Nucleus accumbens (tissue), 56 donors: ENCODE results near the gene CHST11.

Experiments
- DNase-seq, 56 donors: peaks; one replicate each; lab custom pipeline; 2025; lab: John Stamatoyannopoulos, UW

The CHST11 gene

DNA sequence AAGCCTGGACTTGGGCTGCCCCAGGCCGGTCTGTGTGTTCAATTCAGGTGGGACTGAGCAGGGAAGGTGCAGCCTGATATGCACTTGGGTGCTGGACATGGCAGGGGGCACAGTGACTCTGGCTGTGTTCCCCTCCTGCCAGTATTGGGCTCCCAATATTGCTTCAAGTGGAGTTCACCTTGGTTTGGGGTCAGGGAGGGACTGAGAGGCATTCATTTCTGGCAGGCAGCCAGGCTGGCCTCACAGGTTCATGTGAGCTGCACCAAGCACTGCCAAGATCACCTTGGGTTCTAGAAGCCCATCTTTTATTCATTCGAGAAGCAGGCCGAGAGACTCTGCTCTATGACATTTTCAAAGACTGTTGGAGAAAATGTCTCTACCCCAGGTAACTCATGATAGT is 245.0 kb downstream of the CHST11 start:
- no peak for DNase-seq

- DNase-seq: peak in 2 of 56 donors; percentile 5 to 10
These were observed 245.9 kb downstream of the CHST11 start for GRCh38 chr12:104702565-104703139.

GRCh38 chr12:104703372-104703771 is 246.6 kb downstream of the CHST11 start:
- no peak for DNase-seq

DNA sequence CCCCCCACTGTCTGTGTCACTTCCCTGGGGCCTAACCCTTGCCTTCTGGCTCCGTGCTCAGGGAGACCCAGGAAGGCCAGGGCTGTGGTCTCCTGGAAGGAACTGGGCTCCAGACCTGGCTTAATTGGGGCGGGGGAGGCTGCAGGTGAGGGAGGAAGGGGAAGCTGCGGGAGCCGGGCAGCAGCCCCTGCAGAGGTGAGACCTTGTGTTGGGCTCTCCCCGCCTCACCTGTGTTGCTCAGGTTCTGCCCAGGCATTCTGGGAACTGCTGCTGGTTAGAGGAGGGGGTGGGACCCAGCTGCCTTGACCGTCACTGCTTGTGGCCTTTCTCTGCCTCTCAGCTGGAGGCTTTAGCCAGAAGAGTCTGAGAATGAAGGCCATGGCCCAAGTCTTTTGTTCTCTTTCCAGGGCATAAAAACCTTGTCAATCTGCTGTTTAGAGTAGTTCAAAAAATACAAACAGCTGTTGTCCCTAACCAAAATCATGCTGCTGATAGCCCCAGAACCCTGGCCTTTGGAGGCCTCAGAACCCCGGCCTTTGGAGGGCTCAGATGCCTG is 247.6 kb downstream of the CHST11 start:
- DNase-seq: no peak

- DNase-seq: no peak
These were observed 250.4 kb downstream of the CHST11 start for GRCh38 chr12:104707194-104707593.

DNA sequence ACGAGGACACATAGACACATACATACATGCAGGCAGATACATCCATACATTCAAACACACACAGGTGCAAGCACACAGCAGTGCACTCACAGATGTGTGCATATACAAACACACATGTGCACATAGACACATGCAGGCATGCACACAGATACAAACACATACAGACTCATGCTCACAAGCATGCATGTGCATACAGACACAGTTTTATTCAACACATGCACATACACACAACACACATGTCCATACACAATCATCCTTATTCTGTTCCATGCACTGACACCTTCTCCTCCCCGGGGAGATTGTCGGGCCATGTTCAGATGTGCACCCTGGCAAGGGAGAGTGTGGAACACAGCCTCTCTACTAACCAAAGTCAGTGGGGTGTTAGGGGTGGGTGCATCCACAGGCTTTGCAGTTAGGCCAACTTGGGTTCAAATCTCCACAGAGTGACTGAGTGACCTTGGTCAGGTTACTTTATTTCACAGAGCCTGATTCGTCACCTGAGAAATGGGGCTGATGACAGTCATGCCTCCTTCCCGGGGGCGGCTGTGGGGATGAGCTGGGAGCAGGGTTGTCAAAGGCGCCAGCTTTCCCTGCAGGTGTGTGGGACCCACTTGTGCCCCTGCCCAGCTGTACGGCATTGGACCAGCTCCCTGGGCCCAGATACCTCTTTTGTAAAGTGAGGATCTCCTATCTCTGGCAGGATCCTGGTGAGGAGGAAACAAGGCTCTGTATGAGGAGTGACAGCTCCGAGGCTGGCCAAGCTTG is 251.2 kb downstream of the CHST11 start:
- no peak for DNase-seq

GRCh38 chr12:104708891-104709290 is 252.1 kb downstream of the CHST11 start:
- DNase-seq: no peak

DNA sequence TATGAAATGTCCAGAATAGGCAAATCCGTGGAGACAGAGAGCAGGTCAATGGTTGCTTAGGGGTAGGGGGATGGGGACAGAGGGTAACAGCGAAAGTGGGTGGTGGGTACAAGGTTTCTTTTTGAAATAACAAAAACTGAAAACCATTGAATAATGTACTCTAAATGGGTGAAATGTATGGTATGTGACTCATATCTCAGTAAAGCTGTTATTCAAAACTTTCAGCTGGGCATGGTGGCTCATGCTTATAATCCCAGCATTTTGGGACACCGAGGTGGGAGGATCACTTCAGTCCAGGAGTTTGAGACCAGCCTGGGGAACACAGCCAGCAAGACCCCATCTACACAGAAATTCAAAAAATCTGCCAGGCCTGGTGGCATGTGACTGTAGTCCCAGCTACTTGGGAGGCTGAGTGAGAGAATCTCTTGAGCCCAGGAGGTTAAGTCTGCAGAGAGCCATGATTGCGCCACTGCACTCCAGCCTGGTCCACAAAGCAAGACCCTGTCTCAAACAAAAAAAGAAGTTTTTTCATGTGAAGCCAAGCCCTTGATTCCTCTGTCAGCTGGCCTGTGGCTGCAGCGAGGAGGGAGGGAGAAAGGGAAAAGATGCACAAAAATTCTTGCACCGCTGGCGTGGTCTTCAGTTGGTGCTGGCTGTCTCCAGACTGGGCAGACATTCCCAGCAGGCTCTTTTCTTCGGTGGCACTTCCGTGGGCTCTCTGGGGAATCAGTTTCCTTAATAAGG is 253.1 kb downstream of the CHST11 start:
- DNase-seq: peak in 4 of 56 donors; percentile 5 to 32 (median 18)

- peak in 1 of 56 donors; percentile 32 for DNase-seq
These were observed 254.4 kb downstream of the CHST11 start for GRCh38 chr12:104710940-104711689.

GRCh38 chr12:104712477-104712876 is 255.7 kb downstream of the CHST11 start:
- no peak for DNase-seq

DNA sequence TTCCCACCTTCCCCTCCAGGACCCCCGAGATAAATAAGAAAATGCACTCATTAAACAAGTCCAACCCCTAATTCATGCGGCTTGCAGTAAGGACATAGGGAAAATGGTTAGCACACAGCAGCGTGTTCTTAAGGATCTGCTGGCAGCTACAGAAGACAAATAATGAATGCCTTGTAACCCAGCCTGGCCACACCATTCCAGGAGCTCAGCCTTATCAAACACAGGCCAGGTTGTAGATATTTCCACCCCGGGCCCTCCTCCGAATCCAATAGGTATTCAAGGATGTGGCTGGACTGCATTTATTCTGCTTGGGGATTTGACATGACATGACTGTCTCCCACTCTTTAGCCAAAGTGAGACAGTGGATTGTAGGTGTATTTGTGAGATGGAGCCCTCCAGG is 256.2 kb downstream of the CHST11 start:
- no peak for DNase-seq

- no peak for DNase-seq
These were observed 256.7 kb downstream of the CHST11 start for GRCh38 chr12:104713444-104713843.

DNA sequence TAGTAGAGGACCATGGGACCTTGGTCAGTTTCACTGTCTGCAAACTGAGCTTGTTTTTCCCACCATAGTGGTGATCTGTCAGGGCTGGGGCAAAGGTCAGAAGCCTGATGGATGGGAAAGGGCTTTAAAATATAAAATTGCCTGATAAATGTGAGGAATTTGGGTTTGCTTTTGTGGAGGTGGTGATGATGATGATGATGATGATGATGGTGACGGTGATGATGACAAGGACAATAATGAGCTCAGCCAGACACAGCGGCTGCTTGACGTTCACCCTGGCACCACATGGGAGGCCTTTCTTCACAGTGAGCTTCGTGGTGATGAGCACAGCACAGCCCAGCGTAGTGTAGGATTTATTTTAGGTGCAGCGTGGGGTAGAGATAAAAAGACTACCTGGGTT is 257.6 kb downstream of the CHST11 start:
- DNase-seq: no peak

DNA sequence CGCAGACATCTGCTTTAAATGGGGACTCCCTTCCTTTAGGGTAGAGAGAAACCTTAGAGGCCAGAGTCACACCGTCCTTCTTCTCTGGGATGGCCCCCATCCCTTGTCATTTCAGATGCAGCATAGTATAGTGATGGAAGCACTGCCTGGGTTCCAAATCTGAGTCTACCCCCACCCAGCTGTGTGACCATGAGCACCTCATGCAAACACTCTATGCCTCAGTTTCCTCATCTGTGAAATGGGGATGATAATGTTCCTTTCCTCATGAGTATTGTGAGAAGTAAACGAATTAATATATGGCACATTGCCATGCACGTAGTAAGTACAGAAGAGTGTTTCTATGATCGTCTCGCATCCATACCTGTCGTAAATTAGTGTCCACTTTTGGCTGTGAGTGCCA is 259.4 kb downstream of the CHST11 start:
- no peak for DNase-seq

GRCh38 chr12:104718304-104718929 is 261.7 kb downstream of the CHST11 start:
- peak in 3 of 56 donors; percentile 17 to 19 (median 18) for DNase-seq

- peak in 2 of 56 donors; percentile 12 to 28 for DNase-seq
These were observed 263.1 kb downstream of the CHST11 start for GRCh38 chr12:104719700-104720338.

GRCh38 chr12:104720339-104721038 is 263.7 kb downstream of the CHST11 start:
- peak in 1 of 56 donors; percentile 17 for DNase-seq

- no peak for DNase-seq
These were observed 264.3 kb downstream of the CHST11 start for GRCh38 chr12:104721039-104721405.

- DNase-seq: no peak
These were observed 265.2 kb downstream of the CHST11 start for GRCh38 chr12:104721936-104722335.
